ENCODE results near the gene TRPV4. TPM values are rescaled to one million over a fixed set of nuclear protein-coding genes. Genes with fewer than 3 reads are reported as not detected.

Gene TRPV4
- total RNA-seq, 1 donor from 2014 or later, result 3.5 TPM

- Mint-ChIP-seq H3K4me3 (no peak overlapping the region), H3K9me3 (no peaks in the 10 kb centered on the region), H3K4me1 (peaks cover 13% of the 10 kb centered on the region), H3K27ac (ENCODE audit: unreplicated experiment) (no peak overlapping the region), H3K27me3 (ENCODE audit: low read depth) (no peaks in the 10 kb centered on the region), H3K36me3 (ENCODE audit: low read depth) (no peaks in the 10 kb centered on the region)
- no peak for TF ChIP-seq CTCF (conservative IDR thresholded peaks at IDR 0.05)
- DNase-seq (ENCODE audit: low read depth, low spot score), result no peak
Observed at GRCh38 chr12:109773384-109774011, 59.7 kb downstream of the TRPV4 start.

GRCh38 chr12:109772622-109773321 is 60.4 kb downstream of the TRPV4 start:
- no peaks in the 10 kb centered on the region for H3K36me3 Mint-ChIP-seq (ENCODE audit: low read depth)
- H3K27ac Mint-ChIP-seq (ENCODE audit: unreplicated experiment), result peak overlapping the region; percentile 44
- H3K4me1 Mint-ChIP-seq, result peaks cover 13% of the 10 kb centered on the region
- no peaks in the 10 kb centered on the region for H3K9me3 Mint-ChIP-seq
- TF ChIP-seq CTCF (conservative IDR thresholded peaks at IDR 0.05), result no peak
- DNase-seq (ENCODE audit: low read depth, low spot score), result no peak
- H3K4me3 Mint-ChIP-seq, result no peak overlapping the region
- H3K27me3 Mint-ChIP-seq (ENCODE audit: low read depth), result no peaks in the 10 kb centered on the region

- Mint-ChIP-seq H3K4me1 (peaks cover 7% of the 10 kb centered on the region), H3K27ac (ENCODE audit: unreplicated experiment) (no peak overlapping the region), H3K36me3 (ENCODE audit: low read depth) (no peaks in the 10 kb centered on the region), H3K27me3 (ENCODE audit: low read depth) (no peaks in the 10 kb centered on the region), H3K9me3 (no peaks in the 10 kb centered on the region), H3K4me3 (no peak overlapping the region)
- DNase-seq (ENCODE audit: low read depth, low spot score), result no peak
- peak; percentile 22 for TF ChIP-seq CTCF (conservative IDR thresholded peaks at IDR 0.05)
Observed at GRCh38 chr12:109771746-109772621, 61.2 kb downstream of the TRPV4 start.

- H3K27ac Mint-ChIP-seq (ENCODE audit: unreplicated experiment), result peak overlapping the region; percentile 19
- no peaks in the 10 kb centered on the region for H3K27me3 Mint-ChIP-seq (ENCODE audit: low read depth)
- no peak for DNase-seq (ENCODE audit: low read depth, low spot score)
- H3K4me1 Mint-ChIP-seq, result no peaks in the 10 kb centered on the region
- no peaks in the 10 kb centered on the region for H3K9me3 Mint-ChIP-seq
- H3K4me3 Mint-ChIP-seq, result no peak overlapping the region
- H3K36me3 Mint-ChIP-seq (ENCODE audit: low read depth), result no peaks in the 10 kb centered on the region
- TF ChIP-seq CTCF (conservative IDR thresholded peaks at IDR 0.05), result no peak
Observed at GRCh38 chr12:109770861-109771670, 62.1 kb downstream of the TRPV4 start.

Data from neural crest cell (in vitro differentiated cells).